BLaER1 (cell line): ENCODE results near the gene ALDH1L2.
"Not testable (repeated sequence)": the region's sequence is repeated elsewhere in the genome, so short reads cannot be mapped to it uniquely, and the experiment has no call there.

Experiments
- H3K27ac ChIP-seq: shearing (Covaris generic); formaldehyde crosslinking; 2 replicates; pipeline ENCODE4 v1.8.1; 2022
- H3K27me3 ChIP-seq: shearing (Covaris generic); formaldehyde crosslinking; 2 replicates; pipeline ENCODE4 v1.8.1; 2022
- H3K36me3 ChIP-seq: shearing (Covaris generic); formaldehyde crosslinking; 2 replicates; pipeline ENCODE4 v1.8.1; 2022
- H3K4me1 ChIP-seq: shearing (Covaris generic); formaldehyde crosslinking; 2 replicates; pipeline ENCODE4 v1.8.1; 2022
- H3K4me2 ChIP-seq: shearing (Covaris generic); formaldehyde crosslinking; 2 replicates; pipeline ENCODE4 v1.8.1; 2022
- H3K4me3 ChIP-seq: shearing (Covaris generic); formaldehyde crosslinking; 2 replicates; pipeline ENCODE4 v1.8.1; 2022
- H3K9ac ChIP-seq: shearing (Covaris generic); formaldehyde crosslinking; 2 replicates; pipeline ENCODE4 v1.8.1; 2022
- H3K9me3 ChIP-seq: shearing (Covaris generic); formaldehyde crosslinking; 2 replicates; pipeline ENCODE4 v1.8.1; 2022
- H4K20me1 ChIP-seq: shearing (Covaris generic); formaldehyde crosslinking; 2 replicates; pipeline ENCODE4 v1.8.1; 2022
- Cebpa-rat ChIP-seq: shearing (Covaris generic); IDR thresholded peaks from 2 replicates; pipeline ENCODE4 v1.8.1; 2022

ALDH1L2 gene

DNA sequence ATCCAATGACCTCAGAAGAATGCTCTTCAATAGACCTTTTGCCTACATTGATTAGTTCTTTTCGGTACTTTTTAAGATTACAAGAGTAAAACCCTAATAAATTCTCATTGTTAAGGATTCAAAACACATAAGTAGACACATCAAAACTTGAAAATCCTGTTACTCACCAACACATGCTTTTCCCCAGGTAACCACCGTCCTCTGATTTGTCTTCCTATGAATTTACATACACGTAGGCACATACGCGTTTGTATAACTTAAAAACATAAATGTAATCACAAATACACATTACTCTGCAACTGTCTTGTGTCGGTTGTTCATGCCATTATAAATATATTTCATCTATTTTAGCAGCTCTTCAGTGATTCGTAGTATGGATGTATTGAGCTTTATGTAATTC, 22.4 kb upstream of the ALDH1L2 start:
- TF ChIP-seq Cebpa-rat, result no peak
- H4K20me1 ChIP-seq, result peaks cover 28% of the 10 kb centered on the region
- H3K9ac ChIP-seq, result no peak overlapping the region
- peak overlapping the region; percentile 88 for H3K4me2 ChIP-seq
- no peak overlapping the region for H3K27ac ChIP-seq
- H3K4me1 ChIP-seq, result peaks cover 19% of the 10 kb centered on the region
- peak overlapping the region; percentile 84 for H3K4me3 ChIP-seq
- no peaks in the 10 kb centered on the region for H3K27me3 ChIP-seq
- H3K36me3 ChIP-seq, result no peaks in the 10 kb centered on the region
- peaks cover 8% of the 10 kb centered on the region; the same call in 1 of the 2 replicates for H3K9me3 ChIP-seq

DNA sequence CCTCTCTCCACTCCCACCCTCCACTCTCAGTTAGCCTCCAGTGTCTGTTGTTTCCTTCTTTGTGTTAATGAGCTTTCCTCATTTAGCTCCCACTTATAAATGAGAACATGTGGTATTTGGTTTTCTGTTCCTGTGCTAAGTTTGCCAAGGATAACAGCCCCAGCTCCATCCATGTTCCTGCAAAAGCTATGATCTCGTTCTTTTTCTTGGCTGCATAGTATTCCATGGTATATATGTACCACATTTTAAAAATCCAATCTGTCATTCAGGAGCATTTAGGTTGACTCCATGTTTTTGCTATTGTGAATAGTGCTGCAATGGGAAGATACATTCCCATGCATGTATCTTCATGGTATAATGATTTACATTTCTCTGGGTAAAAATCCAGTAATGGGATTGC, 20.5 kb upstream of the ALDH1L2 start:
- Histone ChIP-seq H3K4me1 (peaks cover 8% of the 10 kb centered on the region; the same call in 1 of the 2 replicates), H3K4me2 (no peak overlapping the region), H3K27ac (no peak overlapping the region), H3K4me3 (no peak overlapping the region), H3K9me3 (peaks cover 8% of the 10 kb centered on the region; the same call in 1 of the 2 replicates), H3K9ac (no peak overlapping the region), H4K20me1 (peaks cover 11% of the 10 kb centered on the region), H3K36me3 (no peaks in the 10 kb centered on the region), H3K27me3 (no peaks in the 10 kb centered on the region)
- TF ChIP-seq Cebpa-rat, result no peak

DNA sequence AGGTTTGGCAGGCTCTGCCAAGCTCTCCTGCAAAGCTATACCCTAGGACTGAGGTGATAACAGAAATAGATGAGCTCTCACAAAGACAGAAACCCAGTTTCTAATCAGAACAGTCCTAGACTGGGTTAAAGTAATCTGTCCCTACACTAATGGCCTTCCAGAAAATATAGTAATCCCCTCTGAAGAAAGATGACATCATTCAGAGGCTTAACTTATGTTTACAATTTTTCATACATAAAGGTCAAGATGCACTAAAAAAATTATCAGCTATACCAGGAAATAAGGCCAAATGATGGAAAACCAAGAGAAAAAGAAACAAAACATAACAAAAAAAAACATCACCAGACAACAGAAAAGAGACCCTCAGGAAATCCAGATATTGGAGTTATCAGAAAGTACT, 18.4 kb upstream of the ALDH1L2 start:
- no peak overlapping the region for H3K4me3 ChIP-seq
- no peaks in the 10 kb centered on the region for H3K36me3 ChIP-seq
- H4K20me1 ChIP-seq, result no peaks in the 10 kb centered on the region
- no peak overlapping the region for H3K27ac ChIP-seq
- no peak overlapping the region for H3K4me2 ChIP-seq
- no peak for TF ChIP-seq Cebpa-rat
- no peak overlapping the region for H3K9ac ChIP-seq
- H3K9me3 ChIP-seq, result peaks cover 15% of the 10 kb centered on the region
- 0 out of 2 replicates have a peak, but pooled peaks cover 6% of the 10 kb centered on the region for H3K4me1 ChIP-seq
- no peaks in the 10 kb centered on the region for H3K27me3 ChIP-seq

DNA sequence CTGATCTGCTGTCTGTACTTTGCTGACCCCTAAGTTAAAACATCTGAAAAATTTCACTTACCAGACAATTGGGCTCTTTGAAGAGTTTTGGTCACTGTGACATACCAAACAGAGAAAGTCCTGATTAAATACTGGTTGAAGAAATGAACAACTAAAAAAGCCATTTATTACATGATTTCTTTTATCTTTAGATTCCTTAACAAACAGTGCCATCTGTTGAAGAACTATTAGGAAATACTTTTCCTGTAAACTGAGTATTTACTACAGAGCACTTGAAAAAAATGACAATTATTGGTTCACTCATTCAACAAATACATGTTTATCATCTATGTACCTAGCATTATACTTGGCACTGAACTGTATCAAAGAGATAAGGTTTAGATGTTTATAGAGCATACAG, 16.7 kb upstream of the ALDH1L2 start:
- no peak for TF ChIP-seq Cebpa-rat
- Histone ChIP-seq H3K27ac (no peak overlapping the region), H3K4me2 (no peak overlapping the region), H3K4me1 (0 out of 2 replicates have a peak, but pooled peaks cover 6% of the 10 kb centered on the region), H3K9me3 (peaks cover 31% of the 10 kb centered on the region), H3K36me3 (no peaks in the 10 kb centered on the region), H4K20me1 (no peaks in the 10 kb centered on the region), H3K9ac (no peak overlapping the region), H3K4me3 (no peak overlapping the region), H3K27me3 (no peaks in the 10 kb centered on the region)

DNA sequence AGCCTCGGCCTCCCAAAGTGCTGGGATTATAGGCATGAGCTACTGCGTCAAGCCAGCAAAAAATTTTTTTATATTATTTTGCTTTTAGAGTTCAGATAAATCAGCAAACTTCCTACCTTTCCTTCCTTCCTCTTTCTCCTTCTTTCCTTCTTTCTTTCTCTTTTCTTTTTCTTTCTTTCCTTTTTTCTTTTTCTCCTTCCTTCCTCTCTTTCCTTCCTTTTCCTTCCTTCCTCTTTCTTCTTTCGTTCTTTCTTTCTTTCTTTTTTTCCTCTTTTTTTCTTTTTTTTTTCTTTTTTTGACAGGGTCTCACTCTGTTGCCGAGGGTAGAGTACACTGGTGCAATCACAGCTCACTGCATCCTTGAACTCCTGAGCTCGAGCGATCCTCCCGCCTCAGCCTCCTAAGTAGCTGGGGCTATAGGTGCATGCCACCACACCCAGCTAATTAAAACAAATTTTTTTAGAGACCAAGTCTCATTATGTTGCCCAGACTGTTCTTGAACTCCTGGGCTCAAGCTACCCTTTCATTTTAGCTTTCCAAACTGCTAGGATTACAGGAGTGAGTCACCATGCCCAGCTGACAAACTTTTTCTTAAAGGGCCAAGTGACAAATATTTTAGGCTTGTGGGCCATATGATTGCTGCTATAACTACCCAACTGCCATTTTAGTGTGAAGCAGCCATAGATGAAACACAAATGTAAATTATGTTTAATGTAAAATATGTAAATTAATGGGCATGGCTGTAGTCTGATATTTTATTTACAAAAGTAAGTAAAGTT, 16.1 kb upstream of the ALDH1L2 start:
- Histone ChIP-seq H3K9ac (no peak overlapping the region), H3K4me2 (no peak overlapping the region), H4K20me1 (no peaks in the 10 kb centered on the region), H3K4me1 (0 out of 2 replicates have a peak, but pooled peaks cover 6% of the 10 kb centered on the region), H3K27me3 (no peaks in the 10 kb centered on the region), H3K27ac (no peak overlapping the region), H3K4me3 (no peak overlapping the region), H3K36me3 (no peaks in the 10 kb centered on the region), H3K9me3 (peaks cover 36% of the 10 kb centered on the region)
- TF ChIP-seq Cebpa-rat, result no peak

DNA sequence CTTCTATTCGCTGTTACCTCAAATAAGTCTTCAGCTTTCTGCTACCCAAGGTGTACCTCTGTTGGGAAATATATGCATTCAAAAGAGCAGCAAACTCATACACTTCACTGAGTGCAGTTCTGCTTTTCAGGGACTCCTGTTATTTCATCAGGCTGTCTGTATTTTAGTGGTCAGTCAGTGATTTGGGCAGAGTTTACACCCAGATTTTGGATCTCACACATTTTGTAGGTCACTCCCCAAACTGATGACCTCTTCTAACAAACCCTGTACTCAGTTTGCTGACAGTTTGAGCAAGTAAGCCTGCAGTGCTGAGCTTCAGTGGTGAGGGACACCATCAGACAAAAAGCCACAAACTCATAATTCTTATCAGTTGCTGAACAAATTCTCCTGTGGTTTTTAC, 15.1 kb upstream of the ALDH1L2 start:
- no peaks in the 10 kb centered on the region for H3K36me3 ChIP-seq
- peaks cover 39% of the 10 kb centered on the region for H3K9me3 ChIP-seq
- H3K27me3 ChIP-seq, result no peaks in the 10 kb centered on the region
- no peak overlapping the region for H3K9ac ChIP-seq
- no peak overlapping the region for H3K4me2 ChIP-seq
- no peak overlapping the region for H3K4me3 ChIP-seq
- no peaks in the 10 kb centered on the region for H4K20me1 ChIP-seq
- no peak overlapping the region for H3K27ac ChIP-seq
- H3K4me1 ChIP-seq, result 0 out of 2 replicates have a peak, but pooled peaks cover 6% of the 10 kb centered on the region
- TF ChIP-seq Cebpa-rat, result no peak

DNA sequence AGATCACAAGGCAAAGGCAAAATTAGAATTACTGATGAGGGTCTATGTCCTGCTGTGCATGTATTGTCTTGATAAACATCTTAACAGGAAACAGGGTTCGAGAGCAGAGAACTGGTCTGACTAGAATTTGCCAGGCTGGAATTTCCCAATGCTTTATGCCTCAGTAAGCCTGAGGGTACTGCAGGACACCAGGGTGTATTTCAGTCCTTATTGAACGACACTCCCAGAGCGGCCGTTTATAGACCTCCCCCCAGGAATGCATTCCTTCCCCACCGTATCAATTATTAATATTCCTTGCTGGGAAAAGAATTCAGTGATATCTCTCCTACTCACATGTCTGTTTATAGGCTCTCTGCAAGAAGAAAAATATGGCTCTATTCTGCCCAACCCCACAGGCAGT, 11.1 kb upstream of the ALDH1L2 start:
- not testable (repeated sequence) for H3K9ac ChIP-seq, H3K4me3 ChIP-seq, H3K4me1 ChIP-seq, H3K4me2 ChIP-seq, H3K36me3 ChIP-seq, H4K20me1 ChIP-seq, H3K27ac ChIP-seq, H3K27me3 ChIP-seq
- peaks cover 41% of the 10 kb centered on the region for H3K9me3 ChIP-seq

DNA sequence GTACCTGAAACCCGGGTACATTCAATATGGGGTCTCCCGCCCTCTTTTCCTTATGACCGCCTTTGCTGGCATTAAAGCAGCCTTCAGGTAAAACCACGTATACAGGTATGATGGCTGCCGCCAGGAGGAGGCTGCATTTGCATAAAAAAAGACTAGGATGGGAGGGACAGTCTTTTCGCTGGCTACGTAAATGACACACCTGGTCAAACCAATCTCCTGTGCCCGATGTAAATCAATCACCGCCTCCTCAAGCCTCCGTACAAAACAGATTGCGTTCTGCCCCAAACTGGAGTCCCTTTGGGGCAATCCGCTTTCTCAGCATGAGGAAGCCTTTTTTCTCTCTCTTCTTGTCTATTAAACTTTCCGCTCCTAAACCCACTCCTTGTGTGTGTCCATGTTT, 8.1 kb upstream of the ALDH1L2 start:
- Histone ChIP-seq H3K4me3 (no peak overlapping the region), H3K4me2 (no peak overlapping the region), H3K36me3 (no peaks in the 10 kb centered on the region), H3K27me3 (no peaks in the 10 kb centered on the region), H3K9ac (no peak overlapping the region), H3K9me3 (peaks cover 31% of the 10 kb centered on the region), H3K4me1 (no peaks in the 10 kb centered on the region), H3K27ac (no peak overlapping the region), H4K20me1 (no peaks in the 10 kb centered on the region)
- TF ChIP-seq Cebpa-rat, result no peak

DNA sequence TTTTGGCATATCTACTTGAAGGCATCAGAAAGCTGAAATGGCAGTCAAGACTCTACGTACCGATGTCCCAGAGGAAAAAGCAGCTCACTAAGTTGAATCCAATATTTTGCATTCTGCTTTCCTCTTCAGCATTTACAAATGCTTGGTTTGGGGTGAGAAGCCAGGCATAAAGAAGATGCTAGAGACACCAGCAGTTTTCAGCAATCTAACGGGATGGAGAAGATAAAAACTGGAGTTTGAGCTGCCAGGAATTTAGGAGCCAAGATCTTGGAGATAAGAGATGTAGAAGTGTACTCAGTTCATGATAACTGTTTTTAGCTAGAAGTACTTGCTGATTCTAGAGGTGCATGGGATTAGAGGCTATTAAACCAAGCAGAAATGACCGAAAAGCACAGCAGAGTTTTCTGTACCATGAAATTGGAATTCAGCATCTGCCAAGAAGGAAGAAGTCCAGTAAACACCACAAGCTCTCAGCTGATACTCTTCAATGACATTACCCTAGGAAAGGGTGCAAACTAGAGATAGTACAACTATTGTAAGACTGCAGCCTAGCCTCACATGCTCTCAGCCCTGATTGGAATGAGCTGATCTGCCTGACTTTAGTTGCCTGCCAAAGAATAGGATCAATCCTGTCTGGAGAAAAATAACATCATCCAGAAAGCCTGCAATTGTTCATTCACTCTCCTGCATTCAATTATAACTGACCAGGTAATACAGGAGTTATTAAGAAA, 7.4 kb upstream of the ALDH1L2 start:
- no peak overlapping the region for H3K9ac ChIP-seq
- no peak overlapping the region for H3K4me3 ChIP-seq
- no peaks in the 10 kb centered on the region for H3K27me3 ChIP-seq
- H3K4me1 ChIP-seq, result no peaks in the 10 kb centered on the region
- H3K9me3 ChIP-seq, result peaks cover 28% of the 10 kb centered on the region
- no peaks in the 10 kb centered on the region for H4K20me1 ChIP-seq
- no peak overlapping the region for H3K4me2 ChIP-seq
- TF ChIP-seq Cebpa-rat, result no peak
- H3K27ac ChIP-seq, result no peak overlapping the region
- no peaks in the 10 kb centered on the region for H3K36me3 ChIP-seq

DNA sequence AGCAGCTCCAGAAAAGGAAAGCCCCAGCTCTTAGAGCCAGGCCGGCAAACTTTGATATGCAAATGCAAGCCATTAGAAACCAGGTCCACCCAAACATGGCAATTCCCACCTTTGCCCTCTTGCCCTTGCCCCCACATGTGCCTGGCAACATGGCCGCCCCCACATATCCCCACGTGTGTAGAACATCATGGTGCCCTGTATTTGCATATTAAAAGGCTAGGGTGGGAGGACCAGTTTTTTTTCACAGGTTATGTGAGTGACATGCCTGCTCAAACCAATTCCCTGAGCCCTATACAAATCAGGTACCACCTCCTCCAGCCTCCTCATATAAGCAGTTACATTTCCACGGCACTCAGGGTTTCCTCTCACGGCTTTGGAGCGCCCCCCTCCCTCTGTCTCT, 6.1 kb upstream of the ALDH1L2 start:
- Histone ChIP-seq H4K20me1 (no peaks in the 10 kb centered on the region), H3K4me1 (no peaks in the 10 kb centered on the region)

More for the DNA sequence above, 6.1 kb upstream of the ALDH1L2 start:
- H3K27ac ChIP-seq, result no peak overlapping the region
- TF ChIP-seq Cebpa-rat, result no peak
- peaks cover 29% of the 10 kb centered on the region for H3K9me3 ChIP-seq
- H3K36me3 ChIP-seq, result no peaks in the 10 kb centered on the region
- H3K27me3 ChIP-seq, result no peaks in the 10 kb centered on the region
- H3K4me2 ChIP-seq, result no peak overlapping the region
- H3K4me3 ChIP-seq, result no peak overlapping the region
- no peak overlapping the region for H3K9ac ChIP-seq
